LNCaP clone FGC (cell line): ENCODE data around the gene RALA.
"Not testable (repeated sequence)": the region's sequence is repeated elsewhere in the genome, so short reads cannot be mapped to it uniquely, and the experiment has no call there.

Experiments
- DNase-seq: peaks from one replicate; pipeline ENCODE4 v3.0.0-alpha.2; 2011; ENCODE audit warnings: low read depth
- H3K4me3 ChIP-seq: 2 replicates; pipeline ENCODE4 v1.5.1; 2011; ENCODE audit warnings: mild to moderate bottlenecking, low read depth, low read length, control low read depth
- TF ChIP-seq, protein P1 (sequence below): IDR thresholded peaks from 2 replicates; pipeline ENCODE4 v1.5.1; 2012; ENCODE audit warnings: mild to moderate bottlenecking; ENCODE audit not compliant: control insufficient read depth, insufficient read depth; ENCODE audit errors: extremely low read depth

The RALA gene

DNA sequence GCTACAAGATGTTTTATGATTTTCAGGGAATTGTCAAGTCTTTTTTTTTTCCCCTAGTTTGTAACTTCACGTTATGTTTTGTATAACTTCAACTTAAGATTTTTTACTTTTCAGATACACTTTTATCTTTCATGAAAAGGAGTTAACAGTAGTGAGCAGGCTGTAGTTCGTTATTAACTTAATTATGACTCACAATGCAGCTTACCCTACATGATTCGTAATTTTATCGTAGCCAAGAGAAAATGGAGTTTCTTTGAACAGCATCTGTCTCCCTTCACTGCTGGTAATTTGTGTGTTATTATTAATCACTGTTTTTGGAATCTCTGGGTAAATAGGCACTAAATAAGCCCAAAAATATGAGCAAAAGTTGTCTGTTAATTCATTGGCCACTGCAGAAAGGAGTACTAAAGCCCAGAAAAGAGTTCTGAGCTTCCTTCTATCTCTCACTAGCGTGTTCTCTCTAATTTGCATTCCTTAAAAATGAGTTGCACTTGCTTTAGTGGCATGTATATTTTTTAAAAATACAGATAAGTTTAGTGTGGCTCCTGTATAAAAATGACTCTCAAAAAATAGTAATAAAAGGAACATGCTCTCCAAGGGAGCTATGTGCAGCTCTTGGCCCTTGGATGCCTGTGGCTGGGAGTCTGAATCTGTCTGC lies 36.1 kb downstream of the RALA start:
- DNase-seq, result no peak
- TF ChIP-seq, protein P1, sequence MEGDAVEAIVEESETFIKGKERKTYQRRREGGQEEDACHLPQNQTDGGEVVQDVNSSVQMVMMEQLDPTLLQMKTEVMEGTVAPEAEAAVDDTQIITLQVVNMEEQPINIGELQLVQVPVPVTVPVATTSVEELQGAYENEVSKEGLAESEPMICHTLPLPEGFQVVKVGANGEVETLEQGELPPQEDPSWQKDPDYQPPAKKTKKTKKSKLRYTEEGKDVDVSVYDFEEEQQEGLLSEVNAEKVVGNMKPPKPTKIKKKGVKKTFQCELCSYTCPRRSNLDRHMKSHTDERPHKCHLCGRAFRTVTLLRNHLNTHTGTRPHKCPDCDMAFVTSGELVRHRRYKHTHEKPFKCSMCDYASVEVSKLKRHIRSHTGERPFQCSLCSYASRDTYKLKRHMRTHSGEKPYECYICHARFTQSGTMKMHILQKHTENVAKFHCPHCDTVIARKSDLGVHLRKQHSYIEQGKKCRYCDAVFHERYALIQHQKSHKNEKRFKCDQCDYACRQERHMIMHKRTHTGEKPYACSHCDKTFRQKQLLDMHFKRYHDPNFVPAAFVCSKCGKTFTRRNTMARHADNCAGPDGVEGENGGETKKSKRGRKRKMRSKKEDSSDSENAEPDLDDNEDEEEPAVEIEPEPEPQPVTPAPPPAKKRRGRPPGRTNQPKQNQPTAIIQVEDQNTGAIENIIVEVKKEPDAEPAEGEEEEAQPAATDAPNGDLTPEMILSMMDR, result no peak
- H3K4me3 ChIP-seq, result no peak overlapping the region

DNA sequence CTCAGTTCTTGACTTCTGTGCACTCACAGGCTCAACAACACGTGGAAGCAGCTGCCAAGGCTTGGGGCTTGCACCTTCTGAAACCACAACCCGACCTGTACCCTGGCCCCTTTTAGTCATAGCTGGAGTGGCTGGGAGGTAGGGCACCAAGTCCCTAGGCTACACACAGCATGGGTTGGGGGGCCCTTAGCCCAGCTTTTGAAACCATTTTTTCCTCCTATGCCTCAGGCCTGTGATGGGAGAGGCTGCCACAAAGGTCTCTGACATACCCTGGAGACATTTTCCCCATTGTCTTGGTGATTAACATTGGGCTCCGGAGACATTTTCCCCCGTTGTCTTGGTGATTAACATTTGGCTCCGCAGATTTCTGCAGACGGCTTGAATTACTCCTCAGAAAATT lies 38.6 kb downstream of the RALA start:
- TF ChIP-seq, protein P1, result no peak
- no peak for DNase-seq
- no peak overlapping the region for H3K4me3 ChIP-seq

GRCh38 chr7:39663263-39663662 lies 39.9 kb downstream of the RALA start:
- DNase-seq, result peak; percentile 96
- TF ChIP-seq, protein P1, result no peak
- H3K4me3 ChIP-seq, result no peak overlapping the region

DNA sequence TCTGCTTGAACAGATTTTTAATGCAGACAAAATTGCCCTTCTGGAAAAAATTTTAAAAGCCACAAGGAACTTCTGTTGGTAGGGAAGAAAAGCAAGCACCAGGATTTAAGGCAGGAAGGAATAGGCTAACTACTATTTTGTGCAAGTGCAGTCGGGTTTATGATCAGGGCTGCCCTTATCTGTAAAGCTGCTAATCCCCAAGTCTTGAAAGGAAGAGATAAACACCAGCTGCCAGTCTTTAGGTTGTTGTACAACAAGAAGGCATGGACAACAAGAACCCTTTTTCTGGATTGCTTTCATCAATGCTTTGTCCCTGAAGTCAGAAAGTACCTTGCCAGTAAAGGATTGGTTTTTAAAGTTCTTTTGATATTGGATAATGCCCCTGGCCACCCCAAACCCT lies 40.7 kb downstream of the RALA start:
- DNase-seq, result no peak
- no peak overlapping the region for H3K4me3 ChIP-seq
- TF ChIP-seq, protein P1, result no peak

DNA sequence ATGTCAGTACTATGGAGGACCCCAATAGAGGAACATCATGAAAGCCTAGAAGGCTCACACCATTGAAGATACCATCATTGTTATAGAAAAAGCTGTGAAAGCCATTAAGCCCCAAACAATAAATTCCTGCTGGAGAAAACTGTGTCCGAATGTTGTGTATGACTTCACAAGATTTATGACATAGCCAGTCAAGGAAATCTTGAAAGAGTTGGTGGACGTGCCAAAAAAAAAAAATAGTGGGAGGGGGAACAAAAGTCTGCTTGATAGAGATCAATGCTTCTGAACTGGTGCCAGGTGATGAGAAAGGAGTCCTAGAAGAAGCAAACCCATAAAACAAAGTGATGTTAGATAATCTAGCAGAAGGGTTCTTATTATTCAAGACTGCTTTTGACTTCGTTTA lies 41.2 kb downstream of the RALA start:
- H3K4me3 ChIP-seq, result no peak overlapping the region
- TF ChIP-seq, protein P1, result no peak
- DNase-seq, result no peak

- DNase-seq, result no peak
- TF ChIP-seq, protein P1, result no peak
- H3K4me3 ChIP-seq, result no peak overlapping the region
These were observed 43.2 kb downstream of the RALA start for GRCh38 chr7:39666562-39666961.

- DNase-seq, result no peak
- no peak overlapping the region for H3K4me3 ChIP-seq
- TF ChIP-seq, protein P1, result no peak
These were observed 44.1 kb downstream of the RALA start for GRCh38 chr7:39667341-39667923.

DNA sequence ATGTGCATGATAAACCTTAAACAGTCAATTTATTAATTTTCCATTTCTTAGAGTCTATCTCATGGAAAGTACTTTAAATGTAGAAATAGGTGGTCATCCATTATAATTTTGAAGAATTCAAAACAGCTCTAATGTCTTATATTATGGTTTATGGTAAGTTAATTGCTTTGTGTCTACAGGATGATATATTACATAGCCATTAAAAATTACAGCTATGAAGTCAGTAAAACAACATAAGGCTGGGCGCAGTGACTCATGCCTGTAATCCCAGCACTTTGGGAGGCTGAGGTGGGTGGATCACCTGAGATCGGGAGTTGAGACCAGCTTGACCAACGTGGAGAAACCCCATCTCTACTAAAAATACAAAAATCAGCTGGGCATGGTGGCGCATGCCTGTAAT lies 44.9 kb downstream of the RALA start:
- H3K4me3 ChIP-seq, DNase-seq: not testable (repeated sequence)
